HepG2 (cell line): ENCODE results near the gene KCTD21. TPM values are rescaled to one million over a fixed set of nuclear protein-coding genes. Genes with fewer than 3 reads are reported as not detected.

Experiments used
- BORCS8-MEF2B ChIP-seq: sonication (generic); formaldehyde crosslinking; IDR thresholded peaks from 2 replicates; pipeline ENCODE4 v1.8.0; 2022; ENCODE audit warnings: mild to moderate bottlenecking, missing genetic modification reagents
- CBX2 ChIP-seq, 2 experiments: fragments of 200-600 bp in 1 of 2; sonication (generic); formaldehyde crosslinking in 1 of 2; IDR thresholded peaks; 2 replicates each; pipeline versions ENCODE4 v1.7.0 to v1.8.1; 2018 to 2022; ENCODE audit warnings: low read depth in 2 of 2, low read length in 1 of 2, mild to moderate bottlenecking in 1 of 2, missing genetic modification reagents in 1 of 2
- HOMEZ ChIP-seq: IDR thresholded peaks from 2 replicates; pipeline ENCODE4 v1.6.1; 2016; ENCODE audit warnings: low read depth
- MZF1 ChIP-seq: sonication (generic); formaldehyde crosslinking; IDR thresholded peaks from 2 replicates; pipeline ENCODE4 v1.8.1; 2023; ENCODE audit warnings: mild to moderate bottlenecking, missing genetic modification reagents, borderline replicate concordance
- NFYC ChIP-seq: IDR thresholded peaks from 2 replicates; pipeline ENCODE4 v1.6.1; 2016; ENCODE audit warnings: missing genetic modification reagents, missing compliant biosample characterization
- ONECUT2 ChIP-seq: sonication (generic); formaldehyde crosslinking; IDR thresholded peaks from 2 replicates; pipeline ENCODE4 v1.4.0; 2020; ENCODE audit warnings: missing genetic modification reagents
- PRDM10 ChIP-seq: sonication (generic); formaldehyde crosslinking; IDR thresholded peaks from 2 replicates; pipeline ENCODE4 v1.4.0; 2020; ENCODE audit warnings: low read depth, missing genetic modification reagents
- RBFOX2 ChIP-seq: fragments of 200-400 bp; formaldehyde crosslinking; IDR thresholded peaks from 2 replicates; pipeline ENCODE4 v1.6.1; 2017; ENCODE audit warnings: low read depth, mild to moderate bottlenecking, low read length
- SMAD1 ChIP-seq: sonication (generic); formaldehyde crosslinking; IDR thresholded peaks from 2 replicates; pipeline ENCODE4 v1.4.0; 2020; ENCODE audit warnings: missing genetic modification reagents, low read depth, mild to moderate bottlenecking, borderline replicate concordance
- TGIF2 ChIP-seq: IDR thresholded peaks from 2 replicates; pipeline ENCODE4 v1.6.1; 2016; ENCODE audit warnings: control low read depth, missing compliant biosample characterization
- TMF1 ChIP-seq: sonication (generic); formaldehyde crosslinking; IDR thresholded peaks from 2 replicates; pipeline ENCODE4 v1.8.1; 2022; ENCODE audit warnings: low read depth, missing genetic modification reagents
- ZFYVE20 ChIP-seq: sonication (generic); formaldehyde crosslinking; IDR thresholded peaks from 2 replicates; pipeline ENCODE4 v1.8.0; 2023; ENCODE audit warnings: low read depth, mild to moderate bottlenecking, moderate library complexity, missing genetic modification reagents, borderline replicate concordance
- ZNF256 ChIP-seq: sonication (generic); formaldehyde crosslinking; conservative IDR thresholded peaks from 2 replicates; pipeline ENCODE4 v1.4.0; 2020; ENCODE audit warnings: missing genetic modification reagents
- ZNF563 ChIP-seq: sonication (generic); formaldehyde crosslinking; IDR thresholded peaks from 2 replicates; pipeline ENCODE4 v1.8.0; 2022; ENCODE audit warnings: mild to moderate bottlenecking, moderate library complexity, missing genetic modification reagents
- ZNF850 ChIP-seq: sonication (generic); formaldehyde crosslinking; conservative IDR thresholded peaks from 2 replicates; pipeline ENCODE4 v1.9.0; 2021; ENCODE audit warnings: mild to moderate bottlenecking, missing genetic modification reagents
- ZSCAN9 ChIP-seq: IDR thresholded peaks from 2 replicates; pipeline ENCODE4 v1.6.1; 2016; ENCODE audit warnings: borderline replicate concordance
- polyA plus RNA-seq, 8 experiments: library from polyadenylated mRNA; depleted of rRNA in 3 of 8; stranded (reverse) in 7 of 8; unstranded in 1 of 8; fragments of >200 nt; fragmentation: Illumina TruSeq in 4 of 8; extraction: Trizol in 4 of 8; gene quantifications; 2 replicates each; pipeline versions ENCODE4 v1.2.1 to v1.2.3, GENCODE V29; 2011 to 2016; ENCODE audit warnings: low read depth in 4 of 8, missing spikeins in 1 of 8, mixed read lengths in 1 of 8; ENCODE audit not compliant: insufficient read depth in 1 of 8
- total RNA-seq, 5 experiments: library from RNA; depleted of rRNA; stranded (reverse); fragments of >200 nt; fragmentation: Illumina TruSeq; extraction: Trizol; gene quantifications; 2 replicates each; pipeline ENCODE4 v1.2.3, GENCODE V29; 2016; ENCODE audit warnings: low read depth in 1 of 5
- TF ChIP-seq, protein P1 (sequence below): sonication (generic); formaldehyde crosslinking; IDR thresholded peaks from 2 replicates; pipeline ENCODE4 v1.4.0; 2020; ENCODE audit warnings: missing genetic modification reagents
- TF ChIP-seq, protein P2 (sequence below): sonication (generic); formaldehyde crosslinking; IDR thresholded peaks from 2 replicates; pipeline ENCODE4 v1.4.0; 2020; ENCODE audit warnings: missing genetic modification reagents, borderline replicate concordance

KCTD21 gene
- total and polyA plus RNA-seq, 2 of the 13 experiments (the other 11 are each of a cell fraction or from before 2014, with no cell fraction given) = 3.1 to 13.5 TPM

GRCh38 chr11:78139422-78140391 is 48.7 kb downstream of the KCTD21 start, which contains the start of gene ALG8 (continued):
- peak; percentile 68; the same call in 1 of the 2 replicates for TF ChIP-seq ZSCAN9 (CRISPR knock-in tag)
- TF ChIP-seq SMAD1 (CRISPR knock-in tag) = peak; percentile 75; the same call in 1 of the 2 replicates
- peak; percentile 55; the same call in 1 of the 2 replicates for TF ChIP-seq TGIF2 (CRISPR knock-in tag)
- TF ChIP-seq, protein P1, sequence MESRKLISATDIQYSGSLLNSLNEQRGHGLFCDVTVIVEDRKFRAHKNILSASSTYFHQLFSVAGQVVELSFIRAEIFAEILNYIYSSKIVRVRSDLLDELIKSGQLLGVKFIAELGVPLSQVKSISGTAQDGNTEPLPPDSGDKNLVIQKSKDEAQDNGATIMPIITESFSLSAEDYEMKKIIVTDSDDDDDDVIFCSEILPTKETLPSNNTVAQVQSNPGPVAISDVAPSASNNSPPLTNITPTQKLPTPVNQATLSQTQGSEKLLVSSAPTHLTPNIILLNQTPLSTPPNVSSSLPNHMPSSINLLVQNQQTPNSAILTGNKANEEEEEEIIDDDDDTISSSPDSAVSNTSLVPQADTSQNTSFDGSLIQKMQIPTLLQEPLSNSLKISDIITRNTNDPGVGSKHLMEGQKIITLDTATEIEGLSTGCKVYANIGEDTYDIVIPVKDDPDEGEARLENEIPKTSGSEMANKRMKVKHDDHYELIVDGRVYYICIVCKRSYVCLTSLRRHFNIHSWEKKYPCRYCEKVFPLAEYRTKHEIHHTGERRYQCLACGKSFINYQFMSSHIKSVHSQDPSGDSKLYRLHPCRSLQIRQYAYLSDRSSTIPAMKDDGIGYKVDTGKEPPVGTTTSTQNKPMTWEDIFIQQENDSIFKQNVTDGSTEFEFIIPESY (CRISPR knock-in tag) = no peak
- peak; percentile 96 for TF ChIP-seq BORCS8-MEF2B (CRISPR knock-in tag)
- TF ChIP-seq HOMEZ = no peak; the same call in 1 of the 2 replicates
- peak; percentile 75; the same call in 1 of the 2 replicates for TF ChIP-seq ZNF563 (CRISPR knock-in tag)
- TF ChIP-seq CBX2 (IDR thresholded peaks at IDR 0.05; ENCODE audit: low read depth, low read length) = no peak
- TF ChIP-seq CBX2 (CRISPR knock-in tag; IDR thresholded peaks at IDR 0.05; ENCODE audit: low read depth) = no peak
- TF ChIP-seq PRDM10 (CRISPR knock-in tag) = peak; percentile 29; the same call in 1 of the 2 replicates
- no peak for TF ChIP-seq ZNF850
- TF ChIP-seq TMF1 = peak; percentile 90; the same call in 1 of the 2 replicates
- no peak for TF ChIP-seq ONECUT2
- TF ChIP-seq, protein P2, sequence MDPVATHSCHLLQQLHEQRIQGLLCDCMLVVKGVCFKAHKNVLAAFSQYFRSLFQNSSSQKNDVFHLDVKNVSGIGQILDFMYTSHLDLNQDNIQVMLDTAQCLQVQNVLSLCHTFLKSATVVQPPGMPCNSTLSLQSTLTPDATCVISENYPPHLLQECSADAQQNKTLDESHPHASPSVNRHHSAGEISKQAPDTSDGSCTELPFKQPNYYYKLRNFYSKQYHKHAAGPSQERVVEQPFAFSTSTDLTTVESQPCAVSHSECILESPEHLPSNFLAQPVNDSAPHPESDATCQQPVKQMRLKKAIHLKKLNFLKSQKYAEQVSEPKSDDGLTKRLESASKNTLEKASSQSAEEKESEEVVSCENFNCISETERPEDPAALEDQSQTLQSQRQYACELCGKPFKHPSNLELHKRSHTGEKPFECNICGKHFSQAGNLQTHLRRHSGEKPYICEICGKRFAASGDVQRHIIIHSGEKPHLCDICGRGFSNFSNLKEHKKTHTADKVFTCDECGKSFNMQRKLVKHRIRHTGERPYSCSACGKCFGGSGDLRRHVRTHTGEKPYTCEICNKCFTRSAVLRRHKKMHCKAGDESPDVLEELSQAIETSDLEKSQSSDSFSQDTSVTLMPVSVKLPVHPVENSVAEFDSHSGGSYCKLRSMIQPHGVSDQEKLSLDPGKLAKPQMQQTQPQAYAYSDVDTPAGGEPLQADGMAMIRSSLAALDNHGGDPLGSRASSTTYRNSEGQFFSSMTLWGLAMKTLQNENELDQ = no peak
- no peak for TF ChIP-seq MZF1 (CRISPR knock-in tag)
- peak; percentile 80 for TF ChIP-seq NFYC
- TF ChIP-seq ZNF256 (CRISPR knock-in tag) = peak; percentile 90; the same call in 1 of the 2 replicates
- TF ChIP-seq RBFOX2 = peak; percentile 88
- peak; percentile 79; the same call in 1 of the 2 replicates for TF ChIP-seq ZFYVE20 (CRISPR knock-in tag)
